Mononuclear cell (primary cell): ENCODE results near the gene FMN1. TPM values are rescaled to one million over a fixed set of nuclear protein-coding genes. Genes with fewer than 3 reads are reported as not detected.

Source experiments
- H3K27me3 ChIP-seq: 2 replicates; pipeline ENCODE4 v1.6.0; 2011; ENCODE audit warnings: low read length, control low read depth; ENCODE audit not compliant: insufficient read depth
- H3K4me1 ChIP-seq: 2 replicates; pipeline ENCODE4 v1.5.1; 2011; ENCODE audit warnings: mild to moderate bottlenecking, low read length, control low read depth; ENCODE audit not compliant: insufficient read depth
- H3K4me3 ChIP-seq: 2 replicates; pipeline ENCODE4 v1.5.1; 2011; ENCODE audit warnings: mild to moderate bottlenecking, low read length, moderate library complexity
- H3K9me3 ChIP-seq: 2 replicates; pipeline ENCODE4 v1.5.1; 2011; ENCODE audit warnings: low read depth, mild to moderate bottlenecking, control low read depth, low read length
- total RNA-seq: library from RNA; depleted of rRNA; stranded (reverse); fragments of >200 nt; gene quantifications from one replicate; pipeline ENCODE4 v1.2.3, GENCODE V29; 2012

Gene FMN1
- total RNA-seq, 1 donor, result 31.2 TPM

DNA sequence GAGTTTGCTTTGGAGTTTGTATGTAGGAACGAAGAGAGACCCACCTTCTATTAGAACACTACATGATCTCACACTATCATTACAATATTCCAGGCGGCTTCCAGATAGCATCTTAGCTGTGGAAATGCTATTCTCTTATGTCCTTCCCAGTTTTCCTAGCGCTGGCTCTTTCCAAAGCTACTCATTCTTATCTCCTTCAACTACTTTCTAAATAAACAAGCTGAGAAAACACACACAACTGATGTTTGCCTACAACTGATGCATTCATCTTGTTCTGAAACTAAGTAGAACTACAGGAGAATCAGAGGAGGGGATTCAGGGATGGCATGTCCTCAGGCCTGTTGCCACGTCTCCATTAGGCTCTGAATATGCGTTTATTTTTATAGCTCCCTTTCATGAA is 367.8 kb downstream of the FMN1 start:
- Histone ChIP-seq H3K9me3 (no peaks in the 10 kb centered on the region), H3K4me1 (no peaks in the 10 kb centered on the region), H3K4me3 (no peak overlapping the region), H3K27me3 (no peaks in the 10 kb centered on the region)

- Histone ChIP-seq H3K4me1 (no peaks in the 10 kb centered on the region), H3K4me3 (no peak overlapping the region), H3K9me3 (no peaks in the 10 kb centered on the region), H3K27me3 (no peaks in the 10 kb centered on the region)
Observed at GRCh38 chr15:32825219-32825618, 369.3 kb downstream of the FMN1 start.

- Histone ChIP-seq H3K9me3 (no peaks in the 10 kb centered on the region), H3K4me3 (no peak overlapping the region), H3K27me3 (no peaks in the 10 kb centered on the region), H3K4me1 (no peaks in the 10 kb centered on the region)
Observed at GRCh38 chr15:32824777-32825176, 369.7 kb downstream of the FMN1 start.

DNA sequence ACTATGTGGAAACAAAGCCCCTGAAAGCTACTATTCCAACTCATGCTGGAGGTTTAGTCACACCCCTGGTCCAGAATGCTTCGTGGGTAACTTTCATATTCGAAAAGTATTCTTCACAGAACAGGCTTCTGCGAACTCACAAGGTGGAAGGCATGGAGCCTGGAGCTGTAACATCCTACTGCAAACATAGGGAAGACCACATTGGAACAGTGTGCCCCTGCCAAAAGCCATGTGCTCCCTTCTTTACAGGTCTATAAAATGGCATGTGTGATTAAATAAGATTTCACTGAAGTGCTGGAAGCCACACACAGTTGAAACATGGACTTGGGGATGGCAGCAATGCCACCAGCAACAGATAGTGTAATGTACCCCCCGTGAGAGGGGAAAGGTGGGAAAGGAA is 370.8 kb downstream of the FMN1 start:
- Histone ChIP-seq H3K4me3 (no peak overlapping the region), H3K4me1 (no peaks in the 10 kb centered on the region), H3K27me3 (no peaks in the 10 kb centered on the region), H3K9me3 (no peaks in the 10 kb centered on the region)

GRCh38 chr15:32822739-32823138 is 371.8 kb downstream of the FMN1 start:
- H3K4me1 ChIP-seq, result no peaks in the 10 kb centered on the region
- no peaks in the 10 kb centered on the region for H3K9me3 ChIP-seq
- no peaks in the 10 kb centered on the region for H3K27me3 ChIP-seq
- no peak overlapping the region for H3K4me3 ChIP-seq

- H3K27me3 ChIP-seq, result no peaks in the 10 kb centered on the region
- H3K4me3 ChIP-seq, result no peak overlapping the region
- no peaks in the 10 kb centered on the region for H3K4me1 ChIP-seq
- no peaks in the 10 kb centered on the region for H3K9me3 ChIP-seq
Observed at GRCh38 chr15:32819448-32819847, 375.1 kb downstream of the FMN1 start.

- Histone ChIP-seq H3K4me1 (no peaks in the 10 kb centered on the region), H3K27me3 (no peaks in the 10 kb centered on the region), H3K4me3 (no peak overlapping the region), H3K9me3 (no peaks in the 10 kb centered on the region)
Observed at GRCh38 chr15:32818758-32819447, 375.6 kb downstream of the FMN1 start.

GRCh38 chr15:32817577-32817976 is 376.9 kb downstream of the FMN1 start:
- H3K4me3 ChIP-seq, result no peak overlapping the region
- H3K4me1 ChIP-seq, result no peaks in the 10 kb centered on the region
- H3K9me3 ChIP-seq, result no peaks in the 10 kb centered on the region
- no peaks in the 10 kb centered on the region for H3K27me3 ChIP-seq

- Histone ChIP-seq H3K9me3 (no peaks in the 10 kb centered on the region), H3K27me3 (no peaks in the 10 kb centered on the region), H3K4me1 (no peaks in the 10 kb centered on the region), H3K4me3 (no peak overlapping the region)
Observed at GRCh38 chr15:32807331-32807730, 387.2 kb downstream of the FMN1 start.

- Histone ChIP-seq H3K9me3 (no peaks in the 10 kb centered on the region), H3K27me3 (no peaks in the 10 kb centered on the region), H3K4me1 (no peaks in the 10 kb centered on the region), H3K4me3 (no peak overlapping the region)
Observed at GRCh38 chr15:32803631-32804030, 390.9 kb downstream of the FMN1 start.

- H3K4me1 ChIP-seq, result no peaks in the 10 kb centered on the region
- no peak overlapping the region for H3K4me3 ChIP-seq
- H3K27me3 ChIP-seq, result no peaks in the 10 kb centered on the region
- H3K9me3 ChIP-seq, result no peaks in the 10 kb centered on the region
Observed at GRCh38 chr15:32802286-32802936, 392.1 kb downstream of the FMN1 start.

GRCh38 chr15:32799936-32800535 is 394.5 kb downstream of the FMN1 start:
- Histone ChIP-seq H3K4me3 (no peak overlapping the region), H3K4me1 (no peaks in the 10 kb centered on the region), H3K27me3 (no peaks in the 10 kb centered on the region), H3K9me3 (no peaks in the 10 kb centered on the region)

DNA sequence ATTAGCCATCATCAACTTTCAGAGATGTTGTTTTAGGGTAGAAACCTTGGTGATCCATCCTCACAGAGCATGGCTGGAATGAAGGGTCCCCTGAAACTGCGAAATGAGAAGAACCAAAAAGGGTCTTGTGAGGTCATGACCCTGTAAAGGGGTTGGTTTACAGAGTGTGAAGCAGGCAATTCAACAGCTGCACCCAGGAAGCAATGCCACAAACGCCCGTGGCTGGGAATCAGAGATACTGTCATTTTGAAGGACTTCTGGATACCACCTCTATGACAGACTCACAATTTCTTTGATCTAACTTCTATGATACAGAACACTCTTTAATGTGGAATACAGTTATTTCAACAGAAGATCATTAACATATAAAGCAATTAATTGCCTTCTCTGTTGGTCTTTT is 397.7 kb downstream of the FMN1 start:
- no peaks in the 10 kb centered on the region for H3K4me1 ChIP-seq

DNA sequence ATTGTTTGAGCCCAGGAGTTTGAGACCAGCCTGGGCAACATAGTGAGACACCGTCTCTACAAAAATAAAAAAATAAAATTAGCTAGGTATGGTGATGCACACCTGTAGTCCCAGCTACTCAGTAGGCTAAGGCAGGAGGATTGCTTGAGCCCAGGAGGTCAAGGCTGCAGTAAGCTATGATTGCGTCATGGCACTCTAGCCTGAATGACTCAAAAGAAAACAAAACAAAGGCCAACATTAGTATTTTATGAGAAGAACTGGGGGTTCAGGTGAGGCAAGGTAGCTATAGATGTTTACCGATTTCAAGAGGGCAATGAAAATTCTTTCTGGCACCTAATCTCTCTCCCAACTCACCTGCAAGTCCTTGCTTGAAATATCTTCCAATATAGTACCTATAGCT is 399.5 kb downstream of the FMN1 start:
- H3K4me1 ChIP-seq, result no peaks in the 10 kb centered on the region
- H3K9me3 ChIP-seq, result no peaks in the 10 kb centered on the region
- H3K27me3 ChIP-seq, result no peaks in the 10 kb centered on the region
- no peak overlapping the region for H3K4me3 ChIP-seq

More for the DNA sequence above, 397.7 kb downstream of the FMN1 start:
- no peak overlapping the region for H3K4me3 ChIP-seq
- H3K27me3 ChIP-seq, result no peaks in the 10 kb centered on the region
- no peaks in the 10 kb centered on the region for H3K9me3 ChIP-seq

DNA sequence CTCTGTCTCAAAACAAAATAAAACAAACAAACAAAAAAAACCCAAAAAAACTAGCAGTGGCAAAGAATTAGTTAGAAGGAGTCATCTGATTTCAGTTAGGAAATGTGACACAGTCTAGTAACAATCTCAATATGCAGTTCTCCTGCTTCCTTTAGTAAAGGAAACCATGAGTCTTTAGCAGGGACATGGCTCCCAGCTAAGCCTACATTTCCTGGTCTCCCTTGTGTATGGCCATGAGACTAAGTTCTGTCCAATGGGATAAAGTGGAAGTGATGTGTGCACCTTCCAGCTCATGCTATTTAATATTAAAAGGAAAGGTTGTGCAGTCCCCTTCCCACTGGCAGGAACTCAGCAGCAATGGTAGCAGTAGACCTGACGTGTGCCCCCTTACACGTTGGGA is 402.1 kb downstream of the FMN1 start:
- H3K9me3 ChIP-seq, result no peaks in the 10 kb centered on the region
- H3K4me3 ChIP-seq, result no peak overlapping the region
- no peaks in the 10 kb centered on the region for H3K27me3 ChIP-seq
- H3K4me1 ChIP-seq, result no peaks in the 10 kb centered on the region
